GM12878 (cell line): Measurements from ENCODE around the gene AOC3. TPM values are rescaled to one million over a fixed set of nuclear protein-coding genes. Genes with fewer than 3 reads are reported as not detected.

Source experiments
- ATAC-seq: fragments of 200-7000 bp; cut with Tn5 transposase; 3 replicates; pipeline ENCODE4 v1.9.1; 2020; ENCODE audit warnings: mild to moderate bottlenecking, moderate library complexity
- BruUV-seq: library from RNA; stranded (reverse); fragments of 400-500 nt; replicated peaks from 2 replicates; lab custom pipeline; 2021; lab: Mats Ljungman, UMichigan
- CTCF ChIA-PET: fragments of 300-600 bp; sonication (Branson Sonifier 250); formaldehyde crosslinking; extraction: SDS; loops from one replicate; lab custom pipeline; 2021; ENCODE audit warnings: inconsistent platforms; lab: Yijun Ruan, JAX
- POLR2A ChIA-PET: fragments of 350-600 bp; formaldehyde crosslinking; extraction: SDS; loops from one replicate; lab custom pipeline; 2021; ENCODE audit warnings: inconsistent platforms; lab: Charles Lee
- RAD21 ChIA-PET: fragments of 300-600 bp; sonication (Branson Sonifier 250); formaldehyde crosslinking; loops from one replicate; lab custom pipeline; 2023; ENCODE audit warnings: antibody characterized with exemption; ENCODE audit not compliant: unreplicated experiment; lab: Charles Lee
- SMC1A ChIA-PET: fragments of 300-600 bp; sonication (Branson Sonifier 250); formaldehyde crosslinking; loops from one replicate; lab custom pipeline; 2023; ENCODE audit not compliant: unreplicated experiment, uncharacterized antibody; lab: Charles Lee
- DNase-seq: peaks from one replicate; pipeline ENCODE4 v3.0.0-alpha.2; 2011; ENCODE audit warnings: low read depth, low spot score
- FAIRE-seq: peaks from 3 replicates; lab custom pipeline; 2011; peaks lifted over from hg19 to GRCh38; lab: Jason Lieb, UNC
- H2AFZ ChIP-seq: 2 replicates; pipeline ENCODE4 v1.6.0; 2011; ENCODE audit warnings: low read depth, low read length, control low read depth; ENCODE audit not compliant: control insufficient read depth
- H3K27ac ChIP-seq: 2 replicates; pipeline ENCODE4 v1.5.1; 2011; ENCODE audit warnings: control low read depth; ENCODE audit not compliant: control insufficient read depth, insufficient read depth
- H3K27me3 ChIP-seq, 2 experiments: replicated peaks in 1 of 2; 2 replicates each; pipeline versions ENCODE4 v1.6.0 to v1.6.1; 2011; ENCODE audit warnings: low read length in 1 of 2; ENCODE audit not compliant: control insufficient read depth in 2 of 2, insufficient read depth in 2 of 2
- H3K36me3 ChIP-seq, 2 experiments: 2 replicates each; pipeline ENCODE4 v1.5.1; 2011; ENCODE audit warnings: low read length in 1 of 2; ENCODE audit not compliant: control insufficient read depth in 2 of 2, insufficient read depth in 2 of 2
- H3K4me1 ChIP-seq: 2 replicates; pipeline ENCODE4 v1.6.1; 2011; ENCODE audit warnings: mild to moderate bottlenecking, low read length, moderate library complexity, mixed read lengths; ENCODE audit not compliant: control insufficient read depth, insufficient read depth
- H3K4me2 ChIP-seq: 2 replicates; pipeline ENCODE4 v1.6.0; 2011; ENCODE audit warnings: control low read depth; ENCODE audit not compliant: control insufficient read depth, insufficient read depth
- H3K4me3 ChIP-seq: fragments of 200-600 bp; sonication (generic); 2 replicates; pipeline ENCODE4 v1.5.1; 2016
- H3K79me2 ChIP-seq: 2 replicates; pipeline ENCODE4 v1.6.0; 2011; ENCODE audit warnings: low read length; ENCODE audit not compliant: control insufficient read depth, insufficient read depth
- H3K9ac ChIP-seq: 2 replicates; pipeline ENCODE4 v1.8.0; 2011; ENCODE audit warnings: low read length, control low read depth, mixed read lengths; ENCODE audit not compliant: control insufficient read depth, insufficient read depth
- H3K9me3 ChIP-seq: replicated peaks from 3 replicates; pipeline ENCODE4 v1.5.1; 2011; ENCODE audit warnings: mild to moderate bottlenecking, low read length; ENCODE audit not compliant: control insufficient read depth, insufficient read depth
- H4K20me1 ChIP-seq: 2 replicates; pipeline ENCODE4 v1.6.0; 2011; ENCODE audit not compliant: control insufficient read depth, insufficient read depth
- BMI1 ChIP-seq: fragments of 450-650 bp; IDR thresholded peaks from 2 replicates; pipeline ENCODE4 v1.6.1; 2016; ENCODE audit warnings: mild to moderate bottlenecking, moderate library complexity, borderline replicate concordance
- CHD4 ChIP-seq: fragments of 200-600 bp; sonication (generic); IDR thresholded peaks from 2 replicates; pipeline ENCODE4 v1.6.1; 2016; ENCODE audit warnings: mild to moderate bottlenecking
- CREB1 ChIP-seq: IDR thresholded peaks from 2 replicates; pipeline ENCODE4 v1.6.1; 2012; ENCODE audit warnings: low read depth, mild to moderate bottlenecking, inconsistent platforms
- LARP7 ChIP-seq: fragments of 450-650 bp; IDR thresholded peaks from 2 replicates; pipeline ENCODE4 v1.6.1; 2017; ENCODE audit warnings: mild to moderate bottlenecking
- NKRF ChIP-seq: fragments of 450-650 bp; conservative IDR thresholded peaks from 2 replicates; pipeline ENCODE4 v1.6.1; 2017; ENCODE audit warnings: mild to moderate bottlenecking, moderate library complexity
- NRF1 ChIP-seq: conservative IDR thresholded peaks from 2 replicates; pipeline ENCODE4 v1.6.1; 2011; ENCODE audit warnings: mild to moderate bottlenecking, low read depth, low read length, improper control_type of control experiment
- PKNOX1 ChIP-seq: fragments of 450-650 bp; IDR thresholded peaks from 2 replicates; pipeline ENCODE4 v1.6.1; 2016; ENCODE audit warnings: mild to moderate bottlenecking
- POU2F2 ChIP-seq: IDR thresholded peaks from 3 replicates; pipeline ENCODE4 v1.6.1; 2011; ENCODE audit warnings: low read depth, mild to moderate bottlenecking, low read length, borderline replicate concordance
- SMAD1 ChIP-seq: fragments of 450-650 bp; IDR thresholded peaks from 2 replicates; pipeline ENCODE4 v1.6.1; 2018; ENCODE audit warnings: mild to moderate bottlenecking, low read depth; ENCODE audit not compliant: partially characterized antibody
- SMAD5 ChIP-seq: IDR thresholded peaks from 2 replicates; pipeline ENCODE4 v1.6.1; 2016; ENCODE audit warnings: antibody characterized with exemption, low read depth
- STAT1 ChIP-seq: fragments of 450-650 bp; conservative IDR thresholded peaks from 2 replicates; pipeline ENCODE4 v1.6.1; 2014; ENCODE audit warnings: antibody characterized with exemption, mild to moderate bottlenecking
- TAF1 ChIP-seq: IDR thresholded peaks from 2 replicates; pipeline ENCODE4 v1.6.1; 2011; ENCODE audit warnings: mild to moderate bottlenecking, low read depth, low read length, borderline replicate concordance
- WRNIP1 ChIP-seq: IDR thresholded peaks from 2 replicates; pipeline ENCODE4 v1.6.1; 2011; ENCODE audit warnings: low read depth, low read length, improper control_type of control experiment, borderline replicate concordance
- ZNF207 ChIP-seq: fragments of 450-650 bp; IDR thresholded peaks from 2 replicates; pipeline ENCODE4 v1.6.1; 2014; ENCODE audit warnings: antibody characterized with exemption, mild to moderate bottlenecking, borderline replicate concordance
- ZZZ3 ChIP-seq: IDR thresholded peaks from 2 replicates; pipeline ENCODE4 v1.6.1; 2011; ENCODE audit warnings: low read depth; ENCODE audit not compliant: control insufficient read depth, insufficient read length
- WGBS: methylation state at CpG from one replicate; pipeline ENCODE4 v1.1.6; 2016; ENCODE audit warnings: low lambda C conversion rate; ENCODE audit not compliant: insufficient replicate concordance, insufficient coverage; ENCODE audit errors: missing lambda C conversion rate; 5-methylcytosine and 5-hydroxymethylcytosine counted together
- in situ Hi-C: fragments of 300-500 bp; cut with MboI; formaldehyde crosslinking; loops from 9 replicates; pipeline ENCODE4 v1.14.3; 2018; ENCODE audit warnings: mixed read lengths
- intact Hi-C: fragments of 100-400 bp; cut with micrococcal nuclease; formaldehyde crosslinking; loops from one replicate; pipeline ENCODE4 v1.14.2; 2022; ENCODE audit not compliant: unreplicated experiment
- polyA plus RNA-seq, 11 experiments: library from polyadenylated mRNA; depleted of rRNA in 4 of 11; unstranded in 6 of 11; stranded (reverse) in 5 of 11; fragments of >200 nt; fragmentation: Nextera tagmentation in 4 of 11; fragmentation: Illumina TruSeq in 1 of 11; extraction: Ambion mirVana in 4 of 11; extraction: Trizol in 1 of 11; gene quantifications; 1 replicate in 1 of 11; 2 replicates in 10 of 11; pipeline versions ENCODE4 v1.2.1 to v1.2.3, GENCODE V29; 2011 to 2016; ENCODE audit warnings: inconsistent platforms in 2 of 11, missing spikeins in 2 of 11, low read depth in 1 of 11
- total RNA-seq, 4 experiments: library from RNA; depleted of rRNA in 3 of 4; stranded (reverse); fragments of >200 nt in 3 of 4; fragmentation: Illumina TruSeq in 1 of 4; extraction: Trizol in 1 of 4; gene quantifications; 2 replicates each; pipeline versions ENCODE4 v1.2.1 to v1.2.3, GENCODE V29; 2013 to 2021

The AOC3 gene
- total and polyA plus RNA-seq, 10 of the 15 experiments (the other 5 are each of a cell fraction or from before 2014, with no cell fraction given): 0.02 to 0.91 (median 0.34) TPM; not detected in 2

GRCh38 chr17:42886283-42887176 lies 35.5 kb downstream of the AOC3 start:
- ChIA-PET RAD21 (no interaction called here), CTCF (no interaction called here)
- ATAC-seq (no peak), FAIRE-seq (no peak), DNase-seq (no peak)
- no TSS peak for BruUV-seq
- Histone ChIP-seq H3K27me3 (no peaks in the 10 kb centered on the region), H3K9me3 (no peaks in the 10 kb centered on the region), H2AFZ (no peak overlapping the region), H3K9ac (no peak overlapping the region)
- 29% methylated on average over 15 of the region's 15 CpGs for WGBS
- in situ Hi-C loops: no loop called here
- intact Hi-C loops: no loop called here
- TF ChIP-seq SMAD1: no peak
- no peak for TF ChIP-seq CREB1
- no peak for TF ChIP-seq NRF1
- no peak for TF ChIP-seq ZZZ3
- no peak for TF ChIP-seq NKRF
- no peak for TF ChIP-seq CHD4
- no peak for TF ChIP-seq STAT1
- no peak for TF ChIP-seq TAF1
- TF ChIP-seq LARP7: no peak
- no peak for TF ChIP-seq WRNIP1
- TF ChIP-seq BMI1: no peak
- TF ChIP-seq POU2F2: no peak
- no peak for TF ChIP-seq SMAD5
- TF ChIP-seq ZNF207: no peak
- TF ChIP-seq PKNOX1: no peak
- TF ChIP-seq, all 136 proteins: peak for 0
- Histone ChIP-seq H3K79me2 (no peaks in the 10 kb centered on the region), H3K4me1 (no peaks in the 10 kb centered on the region), H3K27ac (no peak overlapping the region), H3K36me3 (no peaks in the 10 kb centered on the region), H4K20me1 (no peaks in the 10 kb centered on the region), H3K4me3 (no peak overlapping the region), H3K4me2 (no peak overlapping the region)
- POLR2A ChIA-PET: no interaction called here
- SMC1A ChIA-PET: no interaction called here
